ENCODE measurements around the gene ABHD6. TPM values are rescaled to one million over a fixed set of nuclear protein-coding genes. Genes with fewer than 3 reads are reported as not detected.

Gene ABHD6
- total and polyA plus RNA-seq, 9 of the 15 experiments (the other 6 are each of a cell fraction or from before 2014, with no cell fraction given), result 0.53 to 3.6 (median 2.5) TPM

DNA sequence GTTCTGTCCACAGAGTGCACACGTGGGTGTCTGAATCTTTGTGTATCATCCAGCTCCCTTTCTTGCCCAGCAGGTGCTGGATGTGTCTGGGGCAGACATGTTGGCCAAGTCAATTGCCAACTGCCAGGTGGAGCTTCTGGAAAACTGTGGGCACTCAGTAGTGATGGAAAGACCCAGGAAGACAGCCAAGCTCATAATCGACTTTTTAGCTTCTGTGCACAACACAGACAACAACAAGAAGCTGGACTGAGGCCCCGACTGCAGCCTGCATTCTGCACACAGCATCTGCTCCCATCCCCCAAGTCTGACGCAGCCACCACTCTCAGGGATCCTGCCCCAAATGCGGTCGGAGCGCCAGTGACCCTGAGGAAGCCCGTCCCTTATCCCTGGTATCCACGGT lies 55.9 kb downstream of the ABHD6 start:
- no peak overlapping the region for H3K4me2 ChIP-seq (ENCODE audit: insufficient read depth, low read length)
- FAIRE-seq, result no peak
- no peaks in the 10 kb centered on the region for H3K79me2 ChIP-seq (ENCODE audit: control insufficient read depth, insufficient read depth, low read length)
- peaks cover 0 to 19% of the 10 kb centered on the region in 2 experiments; a peak in 2 of 5 replicates for H3K27me3 ChIP-seq (ENCODE audit: control insufficient read depth in 2 of 2, insufficient read depth in 2 of 2, low read length in 2 of 2)
- in situ Hi-C loops (cut with MboI), result no loop called here
- no peaks in the 10 kb centered on the region for H3K4me1 ChIP-seq (replicated peaks in 1 of 2; ENCODE audit: control insufficient read depth in 2 of 2, insufficient read depth in 2 of 2, low read length in 2 of 2)
- H3K4me3 ChIP-seq, result no peak overlapping the region
- no peak for DNase-seq (ENCODE audit: extremely low read depth in 1 of 4, low spot score in 3 of 4)
- ATAC-seq, result no peak
- H3K36me3 ChIP-seq (ENCODE audit: control insufficient read depth, insufficient read depth, low read length), result no peaks in the 10 kb centered on the region
- BruUV-seq (replicated peaks), result no TSS peak
- H3K9me1 ChIP-seq (ENCODE audit: control insufficient read depth, insufficient read depth, low read length), result no peaks in the 10 kb centered on the region
- WGBS (ENCODE audit: insufficient coverage, low coverage, missing lambda C conversion rate), result 22% methylated on average over 7 of the region's 9 CpGs
- no peaks in the 10 kb centered on the region for H4K20me1 ChIP-seq (replicated peaks; ENCODE audit: control insufficient read depth, insufficient read depth, low read length)
- H2AFZ ChIP-seq (ENCODE audit: low read depth, low read length), result no peak overlapping the region
- H3K27ac ChIP-seq (ENCODE audit: extremely low read depth, low read depth, low read length), result no peak overlapping the region
- TF ChIP-seq PKNOX1 (IDR thresholded peaks at IDR 0.05) (no peak), BMI1 (IDR thresholded peaks at IDR 0.05; ENCODE audit: low read length) (no peak), ZBTB7A (IDR thresholded peaks at IDR 0.05; ENCODE audit: borderline replicate concordance, control insufficient read depth, low read depth, low read length) (no peak), ZNF778 (CRISPR knock-in tag; IDR thresholded peaks at IDR 0.05) (no peak), ILF3 (IDR thresholded peaks at IDR 0.05; ENCODE audit: borderline replicate concordance) (no peak), CCNT2 (IDR thresholded peaks at IDR 0.05; ENCODE audit: borderline replicate concordance, extremely low read depth, insufficient read length, low read depth, low read length) (no peak), KDM1A (IDR thresholded peaks at IDR 0.05) (no peak), SREBF2 (CRISPR knock-in tag; IDR thresholded peaks at IDR 0.05) (no peak), NELFE (IDR thresholded peaks at IDR 0.05; ENCODE audit: insufficient read depth, insufficient read length) (no peak), ERF (CRISPR knock-in tag; IDR thresholded peaks at IDR 0.05) (no peak), ZNF274 (IDR thresholded peaks at IDR 0.05; ENCODE audit: borderline replicate concordance, low read depth, low read length) (no peak), KLF13 (tag; IDR thresholded peaks at IDR 0.05; ENCODE audit: borderline replicate concordance, low read depth) (no peak), MED1 (CRISPR knock-in tag; IDR thresholded peaks at IDR 0.05; ENCODE audit: borderline replicate concordance) (no peak), JUNB (CRISPR knock-in tag; conservative IDR thresholded peaks at IDR 0.05) (no peak), ZNF121 (CRISPR knock-in tag; conservative IDR thresholded peaks at IDR 0.05) (no peak), TGIF2 (CRISPR knock-in tag; IDR thresholded peaks at IDR 0.05) (no peak)
- TF ChIP-seq, protein P1, sequence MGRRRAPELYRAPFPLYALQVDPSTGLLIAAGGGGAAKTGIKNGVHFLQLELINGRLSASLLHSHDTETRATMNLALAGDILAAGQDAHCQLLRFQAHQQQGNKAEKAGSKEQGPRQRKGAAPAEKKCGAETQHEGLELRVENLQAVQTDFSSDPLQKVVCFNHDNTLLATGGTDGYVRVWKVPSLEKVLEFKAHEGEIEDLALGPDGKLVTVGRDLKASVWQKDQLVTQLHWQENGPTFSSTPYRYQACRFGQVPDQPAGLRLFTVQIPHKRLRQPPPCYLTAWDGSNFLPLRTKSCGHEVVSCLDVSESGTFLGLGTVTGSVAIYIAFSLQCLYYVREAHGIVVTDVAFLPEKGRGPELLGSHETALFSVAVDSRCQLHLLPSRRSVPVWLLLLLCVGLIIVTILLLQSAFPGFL (CRISPR knock-in tag; IDR thresholded peaks at IDR 0.05), result no peak
- TF ChIP-seq, protein P2, sequence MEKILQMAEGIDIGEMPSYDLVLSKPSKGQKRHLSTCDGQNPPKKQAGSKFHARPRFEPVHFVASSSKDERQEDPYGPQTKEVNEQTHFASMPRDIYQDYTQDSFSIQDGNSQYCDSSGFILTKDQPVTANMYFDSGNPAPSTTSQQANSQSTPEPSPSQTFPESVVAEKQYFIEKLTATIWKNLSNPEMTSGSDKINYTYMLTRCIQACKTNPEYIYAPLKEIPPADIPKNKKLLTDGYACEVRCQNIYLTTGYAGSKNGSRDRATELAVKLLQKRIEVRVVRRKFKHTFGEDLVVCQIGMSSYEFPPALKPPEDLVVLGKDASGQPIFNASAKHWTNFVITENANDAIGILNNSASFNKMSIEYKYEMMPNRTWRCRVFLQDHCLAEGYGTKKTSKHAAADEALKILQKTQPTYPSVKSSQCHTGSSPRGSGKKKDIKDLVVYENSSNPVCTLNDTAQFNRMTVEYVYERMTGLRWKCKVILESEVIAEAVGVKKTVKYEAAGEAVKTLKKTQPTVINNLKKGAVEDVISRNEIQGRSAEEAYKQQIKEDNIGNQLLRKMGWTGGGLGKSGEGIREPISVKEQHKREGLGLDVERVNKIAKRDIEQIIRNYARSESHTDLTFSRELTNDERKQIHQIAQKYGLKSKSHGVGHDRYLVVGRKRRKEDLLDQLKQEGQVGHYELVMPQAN (IDR thresholded peaks at IDR 0.05; ENCODE audit: borderline replicate concordance), result no peak
- TF ChIP-seq, protein P3, sequence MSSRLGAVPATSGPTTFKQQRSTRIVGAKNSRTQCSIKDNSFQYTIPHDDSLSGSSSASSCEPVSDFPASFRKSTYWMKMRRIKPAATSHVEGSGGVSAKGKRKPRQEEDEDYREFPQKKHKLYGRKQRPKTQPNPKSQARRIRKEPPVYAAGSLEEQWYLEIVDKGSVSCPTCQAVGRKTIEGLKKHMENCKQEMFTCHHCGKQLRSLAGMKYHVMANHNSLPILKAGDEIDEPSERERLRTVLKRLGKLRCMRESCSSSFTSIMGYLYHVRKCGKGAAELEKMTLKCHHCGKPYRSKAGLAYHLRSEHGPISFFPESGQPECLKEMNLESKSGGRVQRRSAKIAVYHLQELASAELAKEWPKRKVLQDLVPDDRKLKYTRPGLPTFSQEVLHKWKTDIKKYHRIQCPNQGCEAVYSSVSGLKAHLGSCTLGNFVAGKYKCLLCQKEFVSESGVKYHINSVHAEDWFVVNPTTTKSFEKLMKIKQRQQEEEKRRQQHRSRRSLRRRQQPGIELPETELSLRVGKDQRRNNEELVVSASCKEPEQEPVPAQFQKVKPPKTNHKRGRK (tag; IDR thresholded peaks at IDR 0.05), result no peak
- POLR2A ChIA-PET, result interaction anchor here (1.0 kb wide), 1 partner anchor 12 kb away, joined by 3 read pairs; the partner anchor contains the start of genes HTD2 and RPP14
- CTCF ChIA-PET (ENCODE audit: low intra/inter-chr PET ratio), result no interaction called here
- H3K9ac ChIP-seq (ENCODE audit: insufficient read depth in 1 of 2, low read depth in 2 of 2, low read length in 2 of 2), result no peak overlapping the region
- intact Hi-C loops (cut with micrococcal nuclease), result no loop called here
- H3K9me3 ChIP-seq (replicated peaks; ENCODE audit: control insufficient read depth, insufficient read depth, low read depth, low read length), result no peaks in the 10 kb centered on the region

All from K562 (cell line).